ENCODE results near the gene GPR37. TPM values are rescaled to one million over a fixed set of nuclear protein-coding genes. Genes with fewer than 3 reads are reported as not detected.

GPR37 gene, protein sequence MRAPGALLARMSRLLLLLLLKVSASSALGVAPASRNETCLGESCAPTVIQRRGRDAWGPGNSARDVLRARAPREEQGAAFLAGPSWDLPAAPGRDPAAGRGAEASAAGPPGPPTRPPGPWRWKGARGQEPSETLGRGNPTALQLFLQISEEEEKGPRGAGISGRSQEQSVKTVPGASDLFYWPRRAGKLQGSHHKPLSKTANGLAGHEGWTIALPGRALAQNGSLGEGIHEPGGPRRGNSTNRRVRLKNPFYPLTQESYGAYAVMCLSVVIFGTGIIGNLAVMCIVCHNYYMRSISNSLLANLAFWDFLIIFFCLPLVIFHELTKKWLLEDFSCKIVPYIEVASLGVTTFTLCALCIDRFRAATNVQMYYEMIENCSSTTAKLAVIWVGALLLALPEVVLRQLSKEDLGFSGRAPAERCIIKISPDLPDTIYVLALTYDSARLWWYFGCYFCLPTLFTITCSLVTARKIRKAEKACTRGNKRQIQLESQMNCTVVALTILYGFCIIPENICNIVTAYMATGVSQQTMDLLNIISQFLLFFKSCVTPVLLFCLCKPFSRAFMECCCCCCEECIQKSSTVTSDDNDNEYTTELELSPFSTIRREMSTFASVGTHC
- total RNA-seq = 2.7 and 4.1 TPM in 2 replicates

DNA sequence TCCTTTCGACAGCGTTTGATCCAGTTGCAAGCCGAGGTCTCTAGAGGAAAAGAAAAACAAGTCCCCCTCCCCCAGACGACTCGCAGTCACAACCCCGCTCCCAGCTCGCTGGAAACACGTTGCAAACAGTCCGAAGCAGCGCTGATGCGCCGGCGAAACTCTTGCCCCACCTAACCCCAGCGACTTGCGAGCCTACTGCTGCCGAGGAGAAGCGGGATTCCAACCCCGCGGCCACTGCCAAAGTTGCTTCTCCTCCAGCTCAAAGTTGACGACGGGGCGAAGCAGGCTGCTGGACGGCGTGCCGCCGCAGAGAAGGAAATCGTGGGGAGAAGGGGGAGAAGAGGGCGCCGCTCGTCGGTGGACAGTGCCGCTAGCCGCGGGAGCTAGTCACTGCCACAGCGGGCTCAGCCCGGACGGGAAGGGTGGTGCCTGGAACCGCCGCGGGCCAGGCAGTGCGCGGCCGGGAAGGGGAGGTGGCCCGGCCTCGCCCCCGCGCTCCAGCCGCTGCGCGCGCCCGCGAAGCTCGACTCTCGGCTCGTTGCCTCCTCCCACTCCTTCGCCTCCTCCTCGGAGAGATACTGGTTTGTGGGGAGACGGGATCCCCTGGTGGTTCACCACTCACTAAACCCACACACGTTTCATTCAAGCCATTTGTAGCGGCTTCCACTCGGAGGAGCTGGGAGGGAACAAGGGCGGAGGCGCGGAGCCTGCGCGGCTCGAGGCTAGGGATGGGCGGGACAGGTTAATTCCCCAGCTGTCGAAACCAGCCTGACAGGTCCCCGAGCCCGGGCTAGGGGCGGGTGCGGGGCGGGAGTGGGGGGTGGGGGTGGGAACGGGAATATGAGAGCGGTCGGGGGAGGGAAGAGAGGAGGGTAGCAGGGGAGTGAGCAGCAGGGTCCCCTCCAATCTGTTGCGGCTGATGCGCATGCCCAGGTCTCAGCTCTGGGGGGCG is at the start of gene GPR37:
Gene GPR37, minus strand, starts transcription at position 392 of the 952 bp plus-strand sequence. CDS start 816 bp downstream, outside the sequence.
- DNase-seq (ENCODE audit: low read depth) = no peak
- peaks cover 24% of the 10 kb centered on the region for H3K27me3 ChIP-seq (ENCODE audit: control insufficient read depth, insufficient read depth, low read length)
- peak within 1 kb of the TSS; percentile 59 for H3K4me3 ChIP-seq (ENCODE audit: low read depth, low read length)
- TF ChIP-seq, protein P1, sequence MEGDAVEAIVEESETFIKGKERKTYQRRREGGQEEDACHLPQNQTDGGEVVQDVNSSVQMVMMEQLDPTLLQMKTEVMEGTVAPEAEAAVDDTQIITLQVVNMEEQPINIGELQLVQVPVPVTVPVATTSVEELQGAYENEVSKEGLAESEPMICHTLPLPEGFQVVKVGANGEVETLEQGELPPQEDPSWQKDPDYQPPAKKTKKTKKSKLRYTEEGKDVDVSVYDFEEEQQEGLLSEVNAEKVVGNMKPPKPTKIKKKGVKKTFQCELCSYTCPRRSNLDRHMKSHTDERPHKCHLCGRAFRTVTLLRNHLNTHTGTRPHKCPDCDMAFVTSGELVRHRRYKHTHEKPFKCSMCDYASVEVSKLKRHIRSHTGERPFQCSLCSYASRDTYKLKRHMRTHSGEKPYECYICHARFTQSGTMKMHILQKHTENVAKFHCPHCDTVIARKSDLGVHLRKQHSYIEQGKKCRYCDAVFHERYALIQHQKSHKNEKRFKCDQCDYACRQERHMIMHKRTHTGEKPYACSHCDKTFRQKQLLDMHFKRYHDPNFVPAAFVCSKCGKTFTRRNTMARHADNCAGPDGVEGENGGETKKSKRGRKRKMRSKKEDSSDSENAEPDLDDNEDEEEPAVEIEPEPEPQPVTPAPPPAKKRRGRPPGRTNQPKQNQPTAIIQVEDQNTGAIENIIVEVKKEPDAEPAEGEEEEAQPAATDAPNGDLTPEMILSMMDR (IDR thresholded peaks at IDR 0.05; ENCODE audit: insufficient read depth, low read length, poor library complexity, severe bottlenecking) = no peak
- no peaks in the 10 kb centered on the region for H3K36me3 ChIP-seq (ENCODE audit: control insufficient read depth, insufficient read depth, low read length)

DNA sequence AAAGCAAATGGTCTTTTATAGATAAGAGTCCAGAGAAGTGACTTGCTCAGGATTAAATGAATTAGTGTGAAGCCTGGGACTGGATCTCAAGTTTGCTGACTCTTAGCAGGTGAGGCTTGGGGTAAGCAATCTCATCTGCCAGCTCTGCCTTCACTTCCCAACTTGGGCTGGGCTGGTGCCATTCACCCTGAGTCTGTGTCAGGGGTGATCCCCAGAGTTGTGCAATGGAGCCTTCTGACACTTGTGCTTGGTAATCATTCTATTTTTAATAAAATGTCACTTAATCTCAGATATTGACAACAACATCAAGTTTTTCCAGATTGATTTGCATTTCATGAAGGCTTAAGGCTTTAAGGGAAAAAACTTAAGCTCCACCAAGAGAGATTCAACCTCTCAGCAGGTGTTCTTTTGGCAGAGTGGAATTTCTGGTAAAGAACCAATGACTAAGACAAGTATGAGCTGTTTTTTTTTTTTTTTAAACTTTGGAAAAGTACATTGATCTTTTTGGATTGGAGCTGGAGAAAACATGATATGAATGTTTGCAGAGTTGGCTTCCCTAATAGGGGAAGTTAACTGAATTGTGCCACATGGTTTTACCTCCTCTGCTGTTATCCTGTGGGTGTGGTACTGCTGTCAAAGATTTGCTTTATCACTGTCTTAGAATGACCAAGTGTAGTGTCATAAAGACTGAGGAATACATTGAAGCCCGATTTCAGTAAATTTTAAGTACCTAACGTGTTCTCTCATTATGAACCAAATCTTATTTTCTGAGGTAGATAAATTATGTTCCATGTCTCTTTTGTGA is 48.6 kb upstream of the GPR37 start:
- H3K36me3 ChIP-seq (ENCODE audit: control insufficient read depth, insufficient read depth, low read length) = no peaks in the 10 kb centered on the region
- TF ChIP-seq, protein P1 (IDR thresholded peaks at IDR 0.05; ENCODE audit: insufficient read depth, low read length, poor library complexity, severe bottlenecking) = no peak
- no peak overlapping the region for H3K4me3 ChIP-seq (ENCODE audit: low read depth, low read length)
- DNase-seq (ENCODE audit: low read depth) = no peak
- no peaks in the 10 kb centered on the region for H3K27me3 ChIP-seq (ENCODE audit: control insufficient read depth, insufficient read depth, low read length)

DNA sequence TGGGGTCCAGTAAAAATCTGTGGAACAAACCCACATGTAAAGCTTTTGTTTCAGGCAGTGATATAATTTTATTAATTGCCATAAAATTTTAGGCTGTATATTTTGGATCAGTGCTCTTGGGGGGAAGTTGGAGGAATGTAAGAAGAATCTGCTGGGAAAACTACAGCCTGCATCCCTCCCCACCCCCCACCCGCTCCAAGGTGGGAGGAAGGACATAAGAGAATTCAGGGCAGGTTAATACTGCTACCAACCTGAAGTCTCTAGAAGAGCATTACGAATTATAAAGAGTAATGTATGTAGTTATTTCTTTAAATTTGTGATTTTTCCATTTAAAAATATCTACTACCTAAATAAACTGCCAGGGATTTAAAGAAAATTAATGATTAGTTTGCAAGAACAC is 47.2 kb upstream of the GPR37 start:
- Histone ChIP-seq H3K36me3 (ENCODE audit: control insufficient read depth, insufficient read depth, low read length) (no peaks in the 10 kb centered on the region), H3K27me3 (ENCODE audit: control insufficient read depth, insufficient read depth, low read length) (no peaks in the 10 kb centered on the region), H3K4me3 (ENCODE audit: low read depth, low read length) (no peak overlapping the region)
- DNase-seq (ENCODE audit: low read depth) = no peak
- TF ChIP-seq, protein P1 (IDR thresholded peaks at IDR 0.05; ENCODE audit: insufficient read depth, low read length, poor library complexity, severe bottlenecking) = no peak

DNA sequence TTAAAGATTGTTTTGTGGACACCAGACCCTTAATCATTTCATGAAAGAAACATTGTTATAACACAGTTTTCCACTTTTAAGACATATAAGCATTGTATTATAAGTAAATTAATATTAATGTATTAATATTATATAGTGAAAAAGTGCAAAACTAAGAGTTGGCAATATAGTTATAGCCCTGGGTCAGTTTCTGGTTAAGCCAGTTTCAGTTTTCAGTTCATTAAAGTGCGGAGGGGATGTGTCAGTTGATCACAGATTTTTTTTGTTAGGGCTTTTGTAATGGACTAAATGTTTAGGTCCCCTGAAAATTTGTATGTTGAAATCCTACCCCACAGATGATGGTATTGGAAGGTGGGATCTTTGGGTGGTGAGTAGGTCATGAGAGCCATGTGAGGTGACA is 45.7 kb upstream of the GPR37 start:
- TF ChIP-seq, protein P1 (IDR thresholded peaks at IDR 0.05; ENCODE audit: insufficient read depth, low read length, poor library complexity, severe bottlenecking) = no peak
- no peak for DNase-seq (ENCODE audit: low read depth)
- Histone ChIP-seq H3K4me3 (ENCODE audit: low read depth, low read length) (no peak overlapping the region), H3K36me3 (ENCODE audit: control insufficient read depth, insufficient read depth, low read length) (no peaks in the 10 kb centered on the region), H3K27me3 (ENCODE audit: control insufficient read depth, insufficient read depth, low read length) (no peaks in the 10 kb centered on the region)

DNA sequence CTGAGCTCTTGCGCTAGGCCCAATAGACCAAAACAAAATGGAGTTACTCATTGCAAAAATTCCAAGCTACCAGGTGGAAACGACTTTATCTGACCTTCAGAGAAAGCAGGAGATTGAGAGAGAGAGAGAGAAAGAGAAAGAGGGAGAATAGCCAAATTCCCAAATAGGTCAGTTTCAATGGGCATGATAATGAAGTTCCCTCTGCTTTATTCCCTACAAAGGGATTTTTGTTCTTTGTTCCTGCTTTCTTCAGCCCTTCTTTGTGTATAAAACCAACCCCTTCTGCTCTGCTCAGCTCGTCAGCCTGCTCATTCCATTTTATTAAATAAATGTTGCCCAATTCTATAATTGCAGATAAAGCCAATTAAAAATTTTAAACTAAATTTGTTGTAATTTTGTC is 45.0 kb upstream of the GPR37 start:
- Histone ChIP-seq H3K4me3 (ENCODE audit: low read depth, low read length) (no peak overlapping the region), H3K36me3 (ENCODE audit: control insufficient read depth, insufficient read depth, low read length) (no peaks in the 10 kb centered on the region), H3K27me3 (ENCODE audit: control insufficient read depth, insufficient read depth, low read length) (no peaks in the 10 kb centered on the region)
- TF ChIP-seq, protein P1 (IDR thresholded peaks at IDR 0.05; ENCODE audit: insufficient read depth, low read length, poor library complexity, severe bottlenecking) = no peak
- no peak for DNase-seq (ENCODE audit: low read depth)
